Measurements from ENCODE around the gene MYMX. TPM values are rescaled to one million over a fixed set of nuclear protein-coding genes. Genes with fewer than 3 reads are reported as not detected.
A peak's percentile ranks its signal among the peaks of the same experiment; 100 is the strongest.

The MYMX gene
- total RNA-seq, 1 donor from 2014 or later = not detected

- peaks cover 28% of the 10 kb centered on the region for H3K36me3 ChIP-seq (ENCODE audit: control insufficient read depth, insufficient read depth, low read length)
- H3K4me3 ChIP-seq (ENCODE audit: low read depth, low read length) = peak overlapping the region; percentile 77
- TF ChIP-seq CTCF (IDR thresholded peaks at IDR 0.05; ENCODE audit: insufficient read depth, low read length, severe bottlenecking) = no peak
- DNase-seq (ENCODE audit: low read depth) (no peak), FAIRE-seq (no peak)
- H3K27me3 ChIP-seq (ENCODE audit: control insufficient read depth, insufficient read depth, low read length) = no peaks in the 10 kb centered on the region
Measured at GRCh38 chr6:44255871-44256774, 39.4 kb downstream of the MYMX start.

- Histone ChIP-seq H3K4me3 (ENCODE audit: low read depth, low read length) (peak overlapping the region; percentile 77), H3K36me3 (ENCODE audit: control insufficient read depth, insufficient read depth, low read length) (peaks cover 28% of the 10 kb centered on the region), H3K27me3 (ENCODE audit: control insufficient read depth, insufficient read depth, low read length) (no peaks in the 10 kb centered on the region)
- no peak for DNase-seq (ENCODE audit: low read depth)
- FAIRE-seq = no peak
- no peak for TF ChIP-seq CTCF (IDR thresholded peaks at IDR 0.05; ENCODE audit: insufficient read depth, low read length, severe bottlenecking)
Measured at GRCh38 chr6:44256775-44257024, 40.0 kb downstream of the MYMX start.

- peak; percentile 53 for TF ChIP-seq CTCF (IDR thresholded peaks at IDR 0.05; ENCODE audit: insufficient read depth, low read length, severe bottlenecking)
- FAIRE-seq (no peak), DNase-seq (ENCODE audit: low read depth) (no peak)
- Histone ChIP-seq H3K27me3 (ENCODE audit: control insufficient read depth, insufficient read depth, low read length) (no peaks in the 10 kb centered on the region), H3K4me3 (ENCODE audit: low read depth, low read length) (peak within 1 kb of the TSS; percentile 77), H3K36me3 (ENCODE audit: control insufficient read depth, insufficient read depth, low read length) (peaks cover 25% of the 10 kb centered on the region)
Measured at GRCh38 chr6:44257025-44257752, 40.5 kb downstream of the MYMX start, which contains the start of gene SLC35B2. SLC35B2 (minus strand) TSS chr6:44257528; CDS start chr6:44257410, 118 bp downstream.

- H3K36me3 ChIP-seq (ENCODE audit: control insufficient read depth, insufficient read depth, low read length) = peaks cover 25% of the 10 kb centered on the region
- FAIRE-seq (no peak), DNase-seq (ENCODE audit: low read depth) (no peak)
- no peaks in the 10 kb centered on the region for H3K27me3 ChIP-seq (ENCODE audit: control insufficient read depth, insufficient read depth, low read length)
- TF ChIP-seq CTCF (IDR thresholded peaks at IDR 0.05; ENCODE audit: insufficient read depth, low read length, severe bottlenecking) = no peak
- H3K4me3 ChIP-seq (ENCODE audit: low read depth, low read length) = peak overlapping the region; percentile 77
Measured at GRCh38 chr6:44257753-44258324, 41.1 kb downstream of the MYMX start.

GRCh38 chr6:44258325-44258863 lies 41.7 kb downstream of the MYMX start:
- FAIRE-seq (no peak), DNase-seq (ENCODE audit: low read depth) (no peak)
- H3K4me3 ChIP-seq (ENCODE audit: low read depth, low read length) = no peak overlapping the region
- TF ChIP-seq CTCF (IDR thresholded peaks at IDR 0.05; ENCODE audit: insufficient read depth, low read length, severe bottlenecking) = no peak
- H3K27me3 ChIP-seq (ENCODE audit: control insufficient read depth, insufficient read depth, low read length) = no peaks in the 10 kb centered on the region
- H3K36me3 ChIP-seq (ENCODE audit: control insufficient read depth, insufficient read depth, low read length) = peaks cover 24% of the 10 kb centered on the region

Data from bronchial epithelial cell (primary cell).